Inferior parietal cortex (tissue), 1 donor: ENCODE data around the gene SYNPR.

Source experiments
- DNase-seq: peaks from one replicate; pipeline ENCODE4 v3.0.0-alpha.2; 2016; ENCODE audit errors: extremely low spot score

The SYNPR gene

DNA sequence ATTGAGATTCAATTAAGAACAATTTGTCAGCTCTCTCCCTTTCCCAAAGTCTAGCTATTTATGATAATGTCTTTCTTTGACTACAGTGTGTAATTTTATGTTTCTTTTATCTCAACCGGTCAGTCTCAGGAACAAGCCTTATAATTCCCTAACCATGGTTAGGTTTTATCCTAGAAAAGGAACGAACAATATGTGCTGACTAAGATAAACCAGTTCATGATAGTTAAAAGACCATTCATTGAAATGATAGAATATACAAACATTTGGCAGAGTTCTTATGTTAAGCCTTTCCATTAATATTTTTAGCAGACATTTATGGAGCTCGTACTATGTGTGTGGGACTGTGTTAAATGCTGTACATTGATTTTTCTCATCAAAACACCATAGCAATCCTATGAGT is 106.3 kb downstream of the SYNPR start:
- DNase-seq = no peak

DNA sequence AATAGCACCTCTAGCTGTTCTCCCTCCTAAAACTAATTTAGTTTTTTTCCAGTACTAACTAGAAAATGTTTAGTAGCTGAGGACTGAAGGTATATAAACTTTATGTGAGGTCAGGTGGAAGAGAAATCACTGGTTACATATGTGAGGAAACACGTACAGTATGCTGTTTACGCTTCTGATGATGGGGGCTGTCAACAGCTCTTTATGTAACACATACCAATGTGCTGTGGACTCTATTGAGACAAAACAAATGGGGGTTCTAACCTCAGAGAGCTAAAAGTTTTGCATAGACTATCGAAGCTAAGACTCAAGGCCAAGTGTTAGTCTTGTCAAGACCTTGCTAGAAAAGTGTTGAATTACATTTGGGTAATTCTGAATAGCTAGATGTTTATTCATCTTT is 107.5 kb downstream of the SYNPR start:
- no peak for DNase-seq

DNA sequence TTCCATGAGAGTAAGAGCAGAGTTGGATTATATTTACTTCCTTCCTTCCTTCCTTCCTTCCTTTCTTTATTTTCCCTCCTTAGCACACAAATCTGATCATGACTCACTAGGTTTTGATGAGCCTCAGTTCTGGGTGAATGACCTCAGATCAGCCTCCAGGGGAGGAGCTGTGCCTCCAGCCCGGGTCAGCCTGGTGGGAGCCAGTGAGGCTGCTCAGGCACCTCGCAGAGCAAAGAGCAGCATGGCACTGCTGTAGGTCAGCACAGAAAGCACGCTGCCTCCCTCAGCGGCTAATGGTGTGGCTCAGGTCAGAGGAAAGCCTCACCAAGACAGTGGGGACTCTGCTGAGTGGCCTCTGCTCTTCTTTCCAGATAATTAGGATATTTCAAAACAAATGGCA is 108.5 kb downstream of the SYNPR start:
- DNase-seq = no peak

DNA sequence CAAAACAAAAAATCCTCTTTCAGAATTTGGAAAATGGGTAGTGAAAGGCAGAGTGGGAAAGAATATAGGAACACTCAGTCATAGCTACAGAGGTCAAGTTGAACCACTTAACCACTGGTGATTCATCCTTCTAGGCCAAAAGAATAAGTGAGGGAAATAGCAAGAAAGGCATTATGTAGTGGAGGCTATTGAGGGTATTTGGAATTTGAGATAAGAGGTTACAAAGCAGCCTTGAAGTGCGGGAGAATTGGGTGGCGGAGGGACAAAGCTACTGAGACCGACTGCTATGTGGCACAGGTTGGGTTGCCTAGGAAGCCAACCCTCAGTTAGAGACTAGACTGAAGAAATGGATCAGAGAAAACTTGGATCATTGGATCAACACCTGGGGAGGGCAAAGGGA is 109.5 kb downstream of the SYNPR start:
- no peak for DNase-seq

DNA sequence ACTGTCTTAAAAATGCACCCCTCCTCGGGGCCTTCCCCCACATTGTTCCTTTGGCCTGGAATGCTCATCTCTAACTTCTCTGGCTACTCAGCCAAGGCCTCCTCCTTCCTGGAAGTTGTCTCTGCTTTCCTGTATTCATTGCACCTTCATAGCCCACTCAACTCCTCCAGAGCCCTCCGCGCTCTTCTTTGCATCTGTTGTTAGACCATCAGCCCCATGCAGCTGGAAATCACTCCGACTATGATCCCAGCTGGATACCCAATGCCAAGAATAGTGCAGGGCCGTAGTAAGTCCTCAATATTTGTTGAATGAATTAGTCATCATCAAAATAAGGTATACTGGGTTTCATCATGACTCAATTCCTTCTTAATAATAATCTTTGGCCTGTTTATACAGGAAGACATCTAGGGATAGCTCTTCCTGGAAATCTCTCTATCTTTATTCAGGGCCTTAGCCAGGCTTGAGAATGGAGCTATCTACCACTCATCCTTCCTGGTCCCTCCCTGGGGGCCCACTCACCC is 112.7 kb downstream of the SYNPR start:
- DNase-seq = no peak

DNA sequence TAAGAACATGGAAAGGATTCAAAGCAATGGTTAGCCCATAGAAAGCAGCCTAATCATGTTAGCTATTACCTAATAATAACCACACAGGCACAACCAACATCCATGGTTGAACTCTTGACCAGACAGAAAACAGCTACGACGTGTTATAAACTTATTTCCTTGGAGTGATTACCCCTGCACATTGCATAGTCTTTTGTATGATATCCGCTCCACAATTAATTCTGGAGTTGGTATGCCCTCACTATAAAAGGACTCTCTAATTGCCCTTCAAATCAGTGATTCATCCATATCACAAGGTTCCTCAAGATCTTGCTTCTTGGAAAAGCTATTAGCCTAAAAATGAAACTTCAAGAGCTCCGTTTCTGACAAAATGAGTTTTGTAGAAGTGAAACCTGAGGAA is 117.9 kb downstream of the SYNPR start:
- DNase-seq = no peak

DNA sequence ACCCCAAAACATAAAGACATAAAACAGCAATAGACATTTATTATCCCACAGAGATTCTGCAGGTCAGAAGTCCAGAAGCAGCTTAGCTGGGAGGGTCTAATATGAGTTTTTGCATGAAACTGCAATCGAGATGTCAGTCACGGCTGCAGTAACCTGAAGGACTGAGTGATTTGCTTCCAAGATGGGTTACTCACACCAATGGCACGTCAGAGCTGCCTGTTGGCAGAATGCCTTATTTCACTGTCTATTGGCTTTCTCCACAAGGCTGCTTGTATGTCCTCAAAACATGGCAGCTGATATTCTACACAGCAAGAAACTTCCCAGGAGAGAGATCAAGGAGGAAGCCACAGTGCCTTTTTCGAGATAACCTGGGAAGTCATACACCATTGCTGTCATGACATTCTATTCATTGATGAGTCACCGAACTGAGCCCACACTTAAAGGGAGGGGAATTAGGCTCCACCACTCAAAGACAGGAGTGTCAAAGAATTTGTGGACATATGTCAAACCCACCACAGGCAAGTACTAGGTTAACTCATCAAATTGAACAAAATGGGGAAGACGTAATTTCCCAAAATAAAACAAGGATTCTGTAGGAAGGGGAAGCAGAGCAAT is 122.2 kb downstream of the SYNPR start:
- DNase-seq = no peak

DNA sequence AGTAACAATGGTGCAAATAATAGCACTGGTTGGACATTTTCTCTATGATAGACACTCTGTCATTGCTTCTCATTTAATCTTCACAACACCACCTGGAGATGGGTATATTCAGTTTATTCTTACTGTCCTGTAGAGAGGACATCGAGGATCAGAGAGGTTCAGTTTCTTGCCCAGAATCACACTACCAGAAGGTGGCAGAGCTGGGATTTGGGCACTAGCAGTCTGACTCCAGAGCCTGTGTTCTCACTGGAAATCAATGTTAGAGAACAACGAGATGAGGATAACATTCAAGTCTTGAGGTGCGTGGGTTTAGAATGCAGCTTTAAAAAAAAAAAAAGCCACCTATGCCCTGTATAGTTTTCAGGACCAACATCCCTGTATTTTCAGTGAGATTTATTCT is 127.8 kb downstream of the SYNPR start:
- DNase-seq = no peak

DNA sequence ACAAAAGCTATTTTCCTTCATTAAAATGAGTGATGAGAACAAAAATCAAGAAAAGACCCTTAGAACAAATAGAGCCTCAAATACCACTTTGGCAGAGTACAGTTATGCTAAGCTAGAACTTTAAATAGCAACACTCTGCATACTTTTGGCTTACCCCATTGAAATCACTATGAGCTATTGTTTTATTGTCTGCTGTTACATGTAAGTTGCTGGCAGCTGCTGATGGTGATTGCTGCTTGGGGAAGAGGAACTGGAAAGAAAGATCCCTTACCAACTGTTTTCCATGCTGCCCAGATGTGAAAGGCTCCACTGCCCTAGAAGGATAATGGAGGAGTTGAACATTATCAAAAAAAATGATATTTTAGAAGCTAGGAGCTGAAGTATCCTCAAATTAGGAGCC is 135.4 kb downstream of the SYNPR start:
- DNase-seq = no peak

DNA sequence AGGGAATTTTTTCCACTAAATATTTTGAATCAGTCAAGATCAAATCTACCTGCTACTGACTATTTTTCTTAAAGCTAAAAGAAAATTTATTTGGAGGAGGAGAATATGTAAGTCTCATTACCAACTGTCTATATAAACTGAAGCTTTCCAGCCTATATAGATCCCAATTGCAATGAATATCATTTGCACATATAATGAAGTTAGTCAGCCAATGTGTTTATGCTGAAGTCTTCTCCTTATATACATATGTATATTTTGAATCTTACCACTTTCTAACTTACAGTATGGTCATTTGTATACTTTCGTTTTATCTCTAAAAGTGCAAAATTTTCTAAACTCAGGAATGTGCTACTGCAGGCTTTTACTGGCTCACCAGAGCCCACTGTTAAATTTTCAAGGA is 136.5 kb downstream of the SYNPR start:
- no peak for DNase-seq

DNA sequence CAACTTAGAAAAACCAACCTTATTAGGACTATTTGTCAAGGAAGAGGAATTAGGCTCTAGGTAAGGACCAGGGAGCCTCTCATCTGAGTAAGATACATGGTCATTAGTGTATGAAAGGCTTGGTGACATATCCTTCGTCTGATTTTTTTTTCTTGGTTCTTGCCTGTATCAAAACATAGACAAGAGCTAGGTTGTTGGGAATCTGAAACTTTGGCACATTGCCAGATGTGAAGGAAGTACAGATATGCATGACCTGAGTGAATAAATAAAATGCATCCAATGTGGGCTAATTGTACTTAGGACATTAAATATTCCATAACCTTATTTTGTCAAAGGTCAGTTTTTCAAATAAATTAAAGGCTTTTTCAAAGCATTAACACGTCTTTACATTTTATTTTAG is 151.8 kb downstream of the SYNPR start:
- no peak for DNase-seq

DNA sequence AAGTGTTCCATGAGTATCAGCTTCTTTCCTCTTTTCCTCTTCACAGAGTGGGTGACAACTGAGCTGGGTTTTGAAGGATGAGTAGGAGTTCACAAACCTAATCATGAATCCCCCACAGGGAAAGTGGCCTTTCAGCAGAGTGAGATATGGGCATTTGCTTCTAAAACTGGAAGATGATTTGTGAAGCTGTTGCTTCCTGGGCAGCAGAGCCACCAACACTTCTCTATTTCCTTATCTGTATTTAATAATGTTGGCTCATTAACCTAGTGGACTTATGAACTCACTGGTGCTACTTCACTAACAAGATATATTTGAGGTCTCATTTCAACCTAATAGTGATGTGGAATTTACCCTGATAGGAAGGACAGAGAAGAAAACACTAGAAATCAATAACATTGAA is 152.8 kb downstream of the SYNPR start:
- no peak for DNase-seq

DNA sequence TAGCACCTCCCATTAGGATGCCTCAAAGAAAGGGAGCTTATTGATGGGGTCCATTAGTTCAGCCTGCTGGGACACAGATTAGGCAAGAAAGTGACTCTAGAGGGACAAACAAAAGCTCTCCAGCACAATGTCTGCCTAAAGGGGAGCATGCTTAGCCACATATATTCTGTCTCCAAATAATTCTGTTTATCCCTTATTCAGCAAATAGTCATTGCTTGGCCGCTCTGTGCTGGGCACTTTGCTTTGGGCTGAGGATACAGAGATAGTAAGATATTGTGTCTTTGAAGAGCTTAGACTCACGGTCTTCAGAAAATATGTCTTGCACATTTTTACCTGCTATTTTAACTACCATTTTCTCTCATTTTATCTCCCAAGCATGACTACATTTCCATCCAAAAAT is 159.8 kb downstream of the SYNPR start:
- DNase-seq = no peak

DNA sequence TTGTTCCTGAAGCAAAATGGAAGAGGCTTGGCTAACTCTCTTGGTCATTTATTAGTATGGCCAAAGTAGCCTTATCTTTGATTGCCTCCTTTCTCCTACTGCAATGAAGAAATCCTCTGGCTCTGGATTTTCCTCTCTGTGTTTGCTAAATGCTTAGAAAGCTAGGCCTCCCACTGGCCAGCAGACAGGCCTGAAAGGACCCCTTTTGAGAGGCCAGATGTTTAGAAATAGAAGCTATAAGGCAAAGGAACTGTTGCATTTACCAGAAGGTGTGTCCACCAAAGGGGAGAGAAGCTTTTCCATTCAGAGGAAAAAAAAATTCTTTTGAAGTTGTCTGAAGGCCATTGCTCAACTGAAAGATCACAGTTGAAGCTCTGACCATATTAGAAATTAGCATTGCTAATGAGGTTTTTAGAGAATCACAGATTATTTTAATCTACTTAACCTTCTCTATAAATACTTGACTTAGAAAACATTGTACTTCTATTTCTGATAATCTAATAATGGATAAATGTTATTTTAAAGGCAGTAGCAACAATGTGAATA is 160.8 kb downstream of the SYNPR start:
- DNase-seq = no peak

DNA sequence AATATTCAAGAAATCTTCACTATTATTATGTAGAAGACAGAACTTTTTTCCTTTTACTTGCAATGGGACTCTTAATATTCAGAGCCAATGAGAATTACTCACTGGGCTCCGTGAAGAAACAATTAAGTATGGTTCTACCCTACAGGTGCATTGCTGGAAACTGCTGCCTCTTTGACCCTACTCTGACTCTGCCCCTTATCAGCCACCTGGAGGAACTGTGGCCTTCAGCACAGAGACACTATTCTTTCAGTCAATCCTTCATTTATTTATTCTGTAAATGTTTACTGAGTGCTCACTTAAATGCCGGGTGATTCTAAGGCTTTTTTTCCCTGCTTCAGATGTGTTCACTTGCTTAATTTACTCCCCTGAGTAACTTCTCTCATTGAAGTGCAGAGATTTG is 163.2 kb downstream of the SYNPR start:
- no peak for DNase-seq

DNA sequence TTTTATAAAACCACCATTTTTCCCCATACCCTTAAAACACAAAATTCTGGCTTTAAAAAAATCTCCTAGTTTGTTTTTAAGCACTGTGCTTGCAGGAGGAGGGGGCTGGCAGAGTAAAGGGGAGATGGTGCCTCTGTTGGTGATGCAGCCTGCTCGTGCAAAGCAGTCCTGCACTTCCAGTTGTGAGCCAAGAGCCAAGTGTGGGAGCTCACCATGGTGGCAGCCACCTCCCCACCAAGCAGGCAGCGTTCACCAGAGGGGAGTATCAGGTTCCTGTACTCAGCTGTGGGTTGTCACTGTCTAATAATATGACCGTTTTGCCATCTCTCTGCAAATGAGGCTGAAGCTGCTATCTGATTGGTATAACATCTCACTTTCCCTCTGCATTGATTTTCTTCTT is 164.8 kb downstream of the SYNPR start:
- no peak for DNase-seq

DNA sequence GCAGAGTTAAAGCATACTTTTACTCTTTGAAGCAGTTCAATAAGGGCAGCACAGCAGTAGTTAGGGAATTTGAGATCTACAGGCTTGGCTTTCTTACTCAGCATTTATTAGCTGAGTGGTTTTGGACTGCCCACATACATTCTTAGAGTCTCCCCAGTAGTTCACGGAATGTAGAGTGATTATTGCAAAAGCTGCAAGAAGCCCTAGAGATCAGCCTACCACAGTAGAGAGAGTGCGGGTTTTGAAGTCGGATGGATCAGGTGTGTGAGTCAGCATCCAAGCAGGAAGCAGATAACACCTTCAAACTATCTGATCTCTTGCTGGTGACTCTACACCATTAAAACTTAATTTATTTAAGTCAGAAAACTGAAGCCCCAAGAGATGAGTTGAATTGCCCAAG is 171.9 kb downstream of the SYNPR start:
- no peak for DNase-seq

DNA sequence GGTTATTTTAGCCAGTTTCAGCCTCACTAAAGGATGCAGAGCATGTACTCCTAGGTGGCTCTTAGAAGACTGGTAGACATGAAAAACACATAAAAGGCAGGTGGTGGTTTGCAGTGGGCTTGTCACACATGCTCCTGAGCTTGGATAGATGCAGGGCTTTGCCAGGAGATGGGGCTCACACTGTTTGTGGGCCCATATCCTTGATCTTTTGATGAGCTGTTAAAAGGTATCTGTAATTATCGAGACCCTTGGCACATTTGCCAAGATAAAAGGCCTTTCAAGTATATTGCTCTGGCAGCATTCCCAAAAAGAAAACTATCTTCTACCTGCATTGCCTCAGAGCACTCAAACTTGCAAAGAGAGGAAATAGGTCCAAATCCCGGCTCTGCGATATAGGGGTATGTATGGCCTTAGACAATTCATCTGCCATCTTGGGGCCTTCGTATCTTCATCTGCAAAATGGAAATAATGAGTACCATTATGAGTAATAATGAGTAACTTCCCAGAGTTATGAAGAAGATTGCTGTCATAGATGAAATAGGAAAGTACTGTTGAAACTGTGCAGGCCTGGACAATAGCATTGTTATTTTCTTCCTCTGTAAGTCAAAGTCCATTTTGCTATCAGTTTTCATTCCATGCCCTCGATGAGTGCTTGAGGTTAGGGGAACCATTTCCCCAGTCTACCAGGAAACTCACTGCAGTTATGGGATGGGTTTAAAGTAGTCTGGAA is 172.7 kb downstream of the SYNPR start:
- DNase-seq = no peak

DNA sequence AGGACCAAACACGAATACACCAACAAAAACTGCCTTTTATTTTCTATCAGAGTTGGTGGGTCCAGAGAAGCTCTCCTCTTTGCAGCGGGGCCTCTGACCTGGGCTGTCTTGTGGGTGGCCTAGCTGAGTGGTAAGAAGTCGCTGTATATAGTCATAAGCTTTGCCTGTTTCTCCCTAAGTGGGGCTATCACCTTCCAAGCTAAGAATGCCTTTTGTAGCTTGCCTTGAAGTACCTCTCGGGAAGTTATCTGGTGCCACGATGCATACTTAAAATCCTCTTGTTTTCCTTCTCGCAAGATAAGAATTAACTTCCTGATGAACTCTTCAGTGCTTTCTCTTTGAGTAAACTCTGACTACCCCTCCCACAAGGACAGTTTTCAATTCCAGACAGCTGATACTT is 178.8 kb downstream of the SYNPR start:
- DNase-seq = no peak

DNA sequence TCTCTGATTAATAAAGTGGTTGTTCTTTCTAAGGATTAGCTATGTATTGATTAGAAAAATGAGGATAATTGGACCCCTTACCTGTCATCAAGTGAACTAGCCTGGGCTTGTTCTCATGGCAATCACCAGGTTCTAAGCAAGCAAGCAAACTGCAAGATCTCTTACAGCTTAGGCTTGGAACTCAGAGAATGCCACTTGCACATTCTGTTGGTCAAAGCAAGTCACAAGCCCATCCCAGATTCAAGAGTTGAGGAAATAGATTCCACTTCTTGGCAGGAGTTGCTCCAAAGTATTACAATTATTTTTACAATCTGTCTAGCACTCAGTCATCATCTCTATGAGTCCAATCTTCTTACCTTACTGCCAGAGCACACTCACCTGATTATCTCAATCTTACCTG is 180.3 kb downstream of the SYNPR start:
- DNase-seq = no peak

DNA sequence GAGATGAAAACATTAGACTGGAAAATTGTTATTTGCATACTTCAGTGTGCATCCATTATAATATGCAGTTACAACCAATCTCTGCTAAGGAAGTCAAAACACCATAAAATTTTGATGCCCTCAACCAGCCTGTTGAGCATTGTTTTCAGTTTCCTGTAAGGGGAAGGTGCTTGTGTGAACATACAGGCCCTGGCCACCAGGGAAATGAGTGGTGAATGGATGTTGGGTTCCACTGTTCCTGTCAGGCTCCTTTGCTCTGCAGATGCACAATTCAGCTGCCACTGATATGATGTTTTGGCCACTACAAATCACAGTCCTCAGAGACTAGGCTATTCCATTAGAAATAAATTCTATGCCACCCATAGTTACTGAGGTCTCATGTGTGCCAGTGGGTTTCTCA is 184.6 kb downstream of the SYNPR start:
- no peak for DNase-seq

DNA sequence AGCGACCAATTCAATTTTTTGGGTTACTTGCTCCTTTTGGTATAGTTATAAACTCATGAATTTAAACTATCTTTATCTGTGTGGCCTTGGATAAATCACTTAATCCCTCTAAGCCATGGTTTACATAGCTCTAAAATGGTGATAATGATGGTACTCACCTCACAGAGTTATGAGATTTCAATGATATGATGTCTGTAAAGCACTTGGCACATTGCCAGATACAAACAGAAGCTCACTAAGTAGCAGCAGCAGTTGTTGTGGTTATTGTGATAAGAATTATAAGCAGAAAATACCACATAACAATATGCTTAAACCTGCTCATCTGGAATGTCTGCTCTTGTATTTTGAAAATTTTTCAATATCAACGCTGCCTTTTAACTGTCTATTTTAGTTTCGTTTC is 189.3 kb downstream of the SYNPR start:
- no peak for DNase-seq

DNA sequence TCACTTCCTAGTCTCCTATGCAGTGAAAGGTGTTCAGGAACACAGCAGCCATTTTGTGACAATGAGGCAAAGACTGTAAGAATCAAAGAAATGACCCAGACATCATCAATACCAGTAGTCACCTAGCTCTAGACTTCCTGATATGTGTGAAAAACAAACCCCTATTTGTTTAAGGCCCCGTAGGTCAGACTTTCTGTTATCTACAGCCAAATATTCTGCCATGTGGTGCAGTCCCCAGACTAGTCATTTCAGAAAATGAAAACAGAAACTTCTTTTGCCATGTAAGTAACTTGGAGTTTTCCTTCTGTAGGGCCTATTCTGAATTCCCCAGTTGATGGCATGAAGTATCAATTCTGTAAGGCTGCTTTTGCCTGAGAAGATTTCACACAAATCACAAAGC is 192.6 kb downstream of the SYNPR start:
- no peak for DNase-seq
